Stimulated activated CD4-positive, alpha-beta T cell treated with anti-CD3 and anti-CD28 coated beads, Interleukin-12 subunit alpha, Interleukin-12 subunit beta, amount 100 ng/mL, for 48 hours (primary cell): ENCODE measurements around the gene ATAD3C.
"Not testable (repeated sequence)": the region's sequence is repeated elsewhere in the genome, so short reads cannot be mapped to it uniquely, and the experiment has no call there.

Source experiments
- DNase-seq, 3 donors: peaks; one replicate each; pipeline ENCODE4 v3.0.0-alpha.2; 2020; ENCODE audit warnings: low read depth in 2 of 3, low spot score in 1 of 3

ATAD3C gene

DNA sequence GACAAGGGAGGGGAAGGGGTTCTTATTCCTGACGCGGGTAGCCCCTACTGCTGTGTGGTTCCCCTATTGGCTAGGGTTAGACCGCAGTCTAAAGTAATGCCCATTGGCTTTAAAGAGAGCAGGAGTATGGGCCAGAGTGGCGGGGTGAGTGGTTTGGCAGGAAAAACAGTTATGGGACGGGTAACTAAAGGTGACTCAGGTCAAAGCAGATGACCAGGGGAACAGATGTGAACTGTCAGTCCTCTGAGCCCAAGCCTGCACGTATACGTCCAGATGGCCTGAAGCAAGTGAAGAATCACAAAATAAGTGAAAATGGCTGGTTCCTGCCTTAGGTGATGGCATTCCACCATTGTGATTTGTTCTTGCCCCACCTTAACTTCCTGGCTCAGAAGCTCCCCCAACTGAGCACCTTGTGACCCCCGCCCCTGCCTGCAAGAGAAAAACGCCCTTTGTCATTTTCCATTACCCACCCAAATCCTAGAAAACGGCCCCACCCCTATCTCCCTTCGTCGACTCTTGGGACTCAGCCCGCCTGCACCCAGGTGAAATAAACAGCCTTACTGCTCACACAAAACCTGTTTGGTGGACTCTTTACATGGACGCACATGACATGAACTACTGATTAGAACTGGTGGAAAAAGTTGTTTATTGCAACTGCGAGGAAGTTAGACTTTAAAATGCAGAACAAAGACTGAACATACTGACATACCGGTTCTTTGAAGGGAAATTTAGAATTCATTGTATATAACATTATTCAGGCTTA, 21.3 kb downstream of the ATAD3C start:
- no peak for DNase-seq

DNA sequence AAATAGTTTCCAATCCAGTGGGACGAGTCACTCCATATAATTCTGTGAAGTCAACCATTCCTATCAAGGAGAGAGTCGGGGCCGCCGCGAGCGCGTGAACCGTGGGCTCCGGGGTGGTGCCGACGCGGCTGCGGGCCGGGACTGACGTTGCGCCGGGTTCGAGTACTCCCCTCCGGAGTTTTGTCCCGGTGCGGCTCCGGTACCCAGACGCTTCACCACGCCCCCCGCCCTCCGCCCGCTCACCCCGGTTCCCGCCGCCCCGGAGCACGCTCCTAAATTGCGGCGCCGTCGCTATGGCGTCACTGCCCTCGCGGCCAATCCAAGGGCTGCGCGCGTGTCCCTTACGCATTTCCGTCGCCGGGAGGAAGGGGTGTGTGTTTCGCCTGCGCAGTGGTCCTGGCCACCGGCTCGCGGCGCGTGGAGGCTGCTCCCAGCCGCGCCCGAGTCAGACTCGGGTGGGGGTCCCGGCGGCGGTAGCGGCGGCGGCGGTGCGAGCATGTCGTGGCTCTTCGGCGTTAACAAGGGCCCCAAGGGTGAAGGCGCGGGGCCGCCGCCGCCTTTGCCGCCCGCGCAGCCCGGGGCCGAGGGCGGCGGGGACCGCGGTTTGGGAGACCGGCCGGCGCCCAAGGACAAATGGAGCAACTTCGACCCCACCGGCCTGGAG, 22.0 kb downstream of the ATAD3C start, which contains the start of gene ATAD3B:
Gene ATAD3B, plus strand, starts transcription at position 377 of the 664 bp plus-strand sequence. Its CDS starts 120 bp downstream, at position 497.
- DNase-seq, result peak; percentile 91 to 96 (median 91)

DNA sequence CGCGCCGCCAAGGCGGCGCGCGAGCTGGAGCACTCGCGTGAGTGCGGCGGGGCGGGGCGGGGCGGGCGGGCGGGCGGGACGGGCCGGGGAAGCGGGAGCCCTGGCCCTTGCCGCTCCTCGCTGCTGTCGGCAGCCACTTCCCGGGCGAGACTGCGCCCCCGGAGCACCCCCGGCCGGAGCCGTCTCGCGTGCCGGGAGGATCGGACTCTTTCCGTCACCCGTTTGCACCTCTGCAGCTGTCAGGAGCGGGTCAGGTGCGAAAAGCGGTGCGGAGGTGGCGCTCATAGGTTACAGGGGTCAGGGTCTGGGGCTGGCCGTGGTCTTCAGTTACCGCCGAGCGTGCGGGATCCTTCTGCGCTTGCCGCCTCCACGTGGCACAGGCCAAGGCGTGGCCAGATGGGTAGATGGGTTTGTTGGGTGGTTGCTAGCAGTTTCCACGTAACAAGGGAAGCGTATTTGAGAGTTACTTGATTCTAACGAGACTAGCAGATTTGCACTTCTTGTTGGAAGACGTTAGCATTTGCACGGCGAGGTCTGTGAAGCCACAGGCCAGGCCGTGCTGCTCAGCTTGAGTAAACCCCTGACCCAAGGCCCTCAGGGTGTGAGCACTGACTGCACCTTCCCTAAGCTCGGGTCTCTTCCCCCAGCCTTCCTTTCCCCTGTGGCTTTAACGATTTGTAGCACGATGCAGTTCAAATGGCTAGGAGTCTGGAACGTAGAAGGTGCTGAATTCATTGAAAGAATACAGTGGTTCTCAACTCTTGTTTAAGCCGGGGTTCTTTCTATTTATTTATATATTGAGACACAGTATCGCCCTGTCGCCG, 22.8 kb downstream of the ATAD3C start:
- not testable (repeated sequence) for DNase-seq

DNA sequence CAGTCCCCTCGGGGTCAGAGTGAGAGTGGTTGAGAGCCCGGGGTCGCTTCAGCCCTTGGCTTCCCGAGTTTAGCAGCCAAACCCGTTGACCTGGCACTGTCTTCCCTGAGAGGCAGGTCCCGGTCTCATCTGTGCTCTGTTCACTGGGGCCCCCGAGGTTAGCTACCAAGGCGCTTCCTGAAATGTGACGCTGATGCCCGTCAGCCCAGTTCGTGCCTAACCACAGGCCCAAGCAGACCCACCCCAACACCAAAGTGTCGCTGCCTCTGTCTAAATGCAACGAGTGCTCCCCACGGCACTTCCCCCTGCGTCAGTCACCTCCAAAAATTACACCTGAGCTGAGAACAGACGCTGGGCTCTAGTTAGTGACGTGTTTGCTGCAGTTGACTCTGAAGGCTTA, 26.5 kb downstream of the ATAD3C start:
- not testable (repeated sequence) for DNase-seq

DNA sequence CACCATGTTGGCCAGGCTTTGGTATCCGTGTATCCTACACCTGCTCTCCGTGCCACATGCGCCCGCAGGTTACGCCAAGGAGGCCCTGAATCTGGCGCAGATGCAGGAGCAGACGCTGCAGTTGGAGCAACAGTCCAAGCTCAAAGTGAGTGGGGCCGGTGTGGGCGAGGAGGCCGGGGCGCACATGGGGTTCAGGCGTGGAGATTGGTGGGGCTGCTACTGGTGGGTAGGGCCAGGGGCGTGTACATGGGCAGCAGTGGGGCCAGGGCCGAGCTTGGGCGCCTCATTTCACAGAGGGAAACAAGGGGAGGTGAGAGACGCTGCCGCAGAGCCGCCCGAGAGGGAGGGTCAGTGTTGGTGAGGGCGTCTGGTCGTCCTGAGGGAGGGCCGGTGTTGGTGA, 27.7 kb downstream of the ATAD3C start:
- no peak for DNase-seq

DNA sequence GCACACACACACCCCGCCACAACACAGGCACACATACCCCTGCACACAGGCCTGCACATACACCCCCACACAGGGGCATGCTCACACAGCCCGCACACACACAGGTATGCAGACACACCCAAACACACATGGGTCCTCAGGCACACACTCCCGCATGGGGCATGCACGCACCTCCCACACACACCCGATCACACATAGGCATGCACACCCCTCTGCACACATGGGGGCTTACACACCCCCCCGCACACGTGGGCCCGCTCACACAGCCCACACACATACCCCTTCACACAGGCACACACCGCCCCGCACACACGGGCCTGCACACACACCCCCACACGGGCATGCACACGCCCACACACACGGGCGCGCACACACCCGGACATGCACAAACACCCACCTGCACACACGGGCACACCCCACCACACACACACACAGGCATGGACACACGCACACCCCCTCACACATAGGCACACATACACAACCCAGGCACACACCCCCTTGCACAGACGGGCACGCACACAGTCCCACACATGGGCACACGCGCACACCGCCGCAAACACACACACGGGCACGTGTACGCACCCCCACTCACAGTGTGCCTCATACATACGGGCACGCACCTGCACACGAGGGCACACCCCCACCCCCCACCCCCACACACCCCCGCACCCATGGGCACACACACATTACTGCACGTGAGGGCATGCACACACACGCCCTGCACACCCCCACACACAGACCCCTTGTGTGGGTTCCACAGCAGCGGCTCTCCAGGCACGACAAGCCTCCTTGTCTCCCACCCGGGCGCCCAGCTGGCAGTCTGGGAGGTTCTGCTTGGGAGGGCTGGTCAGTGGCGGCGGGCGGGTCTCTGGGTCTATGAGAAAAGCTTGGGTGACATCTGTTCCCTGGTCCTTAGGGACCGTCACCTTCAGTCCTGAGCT, 30.3 kb downstream of the ATAD3C start:
- DNase-seq, result no peak

DNA sequence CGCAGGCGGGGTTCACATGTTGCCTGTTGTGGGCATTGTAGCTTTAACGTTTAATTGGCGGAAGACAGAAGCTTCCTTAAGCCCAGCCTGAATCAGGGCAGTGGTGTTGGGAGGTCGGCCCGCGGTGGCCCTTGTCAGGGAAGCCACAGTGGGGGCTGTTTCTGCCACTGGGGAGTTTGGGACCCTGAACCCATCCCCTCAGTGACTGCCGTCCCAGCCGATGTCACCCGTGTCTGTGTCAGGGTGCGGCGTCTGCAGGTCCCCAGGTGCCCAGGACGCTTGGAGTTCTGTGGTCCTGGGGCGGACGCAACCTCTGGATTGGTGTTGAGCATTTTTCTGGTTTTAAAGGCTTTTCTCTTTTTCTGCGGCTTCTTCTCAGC, 31.0 kb downstream of the ATAD3C start:
- DNase-seq, result not testable (repeated sequence)

DNA sequence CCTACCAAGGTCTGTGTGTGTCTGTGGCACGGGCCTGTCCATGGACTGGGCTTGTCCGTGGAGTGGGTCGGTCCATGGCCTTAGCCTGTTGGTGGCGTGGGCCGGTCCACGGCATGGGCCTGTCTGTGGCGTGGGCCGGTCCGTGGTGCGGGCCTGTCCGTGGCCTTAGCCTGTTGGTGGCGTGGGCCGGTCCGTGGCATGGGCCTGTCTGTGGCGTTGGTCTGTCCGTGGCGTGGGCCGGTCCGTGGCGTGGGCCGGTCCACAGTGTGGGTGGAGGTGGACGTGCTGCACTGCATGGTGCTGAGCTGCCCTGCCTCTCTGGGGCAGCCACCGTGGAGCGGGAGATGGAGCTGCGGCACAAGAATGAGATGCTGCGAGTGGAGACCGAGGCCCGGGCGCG, 32.3 kb downstream of the ATAD3C start:
- DNase-seq, result not testable (repeated sequence)

DNA sequence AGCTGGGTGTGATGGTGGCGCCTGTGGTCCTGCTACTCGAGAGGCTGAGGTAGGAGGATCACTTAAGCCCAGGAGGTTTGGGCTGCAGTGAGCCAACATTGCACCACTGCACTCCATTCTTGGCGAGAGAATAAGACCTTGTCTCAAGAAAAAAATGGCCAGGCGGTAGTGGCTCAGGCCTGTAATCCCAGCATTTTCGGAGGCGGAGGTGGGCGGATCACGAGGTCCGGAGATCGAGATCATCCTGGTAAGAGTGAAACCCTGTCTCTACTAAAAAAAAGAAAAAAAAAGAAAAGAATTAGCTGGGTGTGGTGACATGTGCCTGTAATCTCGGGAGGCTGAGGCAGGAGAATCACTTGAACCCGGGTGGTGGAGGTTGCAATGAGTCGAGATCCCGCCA, 33.4 kb downstream of the ATAD3C start:
- no peak for DNase-seq

DNA sequence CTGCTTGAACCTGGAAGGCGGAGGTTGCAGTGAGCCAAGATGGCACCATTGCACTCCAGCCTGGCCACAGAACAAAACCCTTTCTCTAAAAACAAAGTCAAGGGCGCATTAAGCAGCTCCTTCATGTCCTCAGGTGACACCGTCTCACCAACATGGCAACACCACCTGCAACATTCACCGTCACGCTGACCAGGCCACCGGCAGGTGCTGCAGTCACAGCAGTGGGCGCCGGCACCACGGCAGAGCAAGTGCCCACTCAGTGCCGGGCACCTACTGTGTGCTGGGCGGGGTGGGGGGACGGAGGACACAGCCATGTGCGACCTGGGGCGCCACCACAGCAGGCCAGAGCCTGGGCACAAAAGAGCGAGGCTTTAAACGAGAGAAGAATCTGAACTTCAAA, 34.2 kb downstream of the ATAD3C start:
- no peak for DNase-seq

DNA sequence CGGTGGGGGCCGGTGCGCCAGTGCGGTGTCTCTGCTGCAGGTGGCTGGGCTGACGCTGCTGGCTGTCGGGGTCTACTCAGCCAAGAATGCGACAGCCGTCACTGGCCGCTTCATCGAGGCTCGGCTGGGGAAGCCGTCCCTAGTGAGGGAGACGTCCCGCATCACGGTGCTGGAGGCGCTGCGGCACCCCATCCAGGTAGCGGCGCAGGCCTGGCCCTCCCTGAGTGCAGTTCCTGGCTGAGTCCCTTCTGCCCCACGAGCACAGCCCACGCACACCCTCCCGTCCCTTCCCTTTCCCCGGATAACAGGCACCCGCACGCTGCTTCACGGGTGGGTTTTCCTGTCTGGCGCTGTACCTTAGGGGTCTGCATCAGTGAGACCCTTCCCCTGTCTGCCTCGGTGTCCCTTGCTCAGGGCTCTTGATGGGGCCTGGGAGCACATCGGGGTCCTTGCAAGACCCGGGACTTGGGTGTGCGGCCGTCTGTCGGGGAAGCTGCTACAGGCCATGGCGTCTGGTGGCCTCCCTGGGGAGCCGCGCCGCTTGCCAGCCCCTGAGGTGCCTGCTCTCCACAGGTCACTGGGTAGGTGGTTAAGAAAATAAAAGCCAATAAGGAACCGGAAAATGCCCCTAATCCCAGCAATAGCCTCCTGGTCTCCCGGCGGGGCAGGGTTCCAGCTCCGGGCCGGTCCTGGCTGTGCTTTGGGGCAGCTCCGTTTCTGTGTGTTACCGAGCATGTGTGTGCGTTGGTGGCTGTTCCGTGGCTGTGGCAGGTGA, 35.7 kb downstream of the ATAD3C start:
- not testable (repeated sequence) for DNase-seq

DNA sequence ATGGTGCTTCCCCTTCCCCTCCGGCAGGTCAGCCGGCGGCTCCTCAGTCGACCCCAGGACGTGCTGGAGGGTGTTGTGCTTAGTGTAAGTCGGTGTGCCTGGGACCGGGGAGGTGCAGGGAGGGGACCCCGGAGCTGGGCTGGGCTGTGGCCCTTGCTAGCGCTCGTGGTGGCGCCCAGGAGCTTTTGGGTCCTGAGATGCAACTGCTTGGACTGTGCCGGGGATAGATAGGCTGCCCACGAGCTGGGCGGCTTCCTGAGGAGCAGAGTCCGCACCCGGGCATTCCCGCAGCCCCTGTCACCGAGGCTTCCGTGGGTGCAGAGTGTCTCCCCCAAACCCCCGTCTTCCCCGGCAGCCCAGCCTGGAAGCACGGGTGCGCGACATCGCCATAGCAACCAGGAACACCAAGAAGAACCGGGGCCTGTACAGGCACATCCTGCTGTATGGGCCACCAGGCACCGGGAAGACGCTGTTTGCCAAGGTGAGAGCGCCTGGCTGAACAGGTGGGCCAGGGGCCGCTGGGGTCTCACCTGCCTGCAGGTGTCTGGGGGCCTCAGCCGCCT, 36.3 kb downstream of the ATAD3C start:
- DNase-seq, result not testable (repeated sequence)

DNA sequence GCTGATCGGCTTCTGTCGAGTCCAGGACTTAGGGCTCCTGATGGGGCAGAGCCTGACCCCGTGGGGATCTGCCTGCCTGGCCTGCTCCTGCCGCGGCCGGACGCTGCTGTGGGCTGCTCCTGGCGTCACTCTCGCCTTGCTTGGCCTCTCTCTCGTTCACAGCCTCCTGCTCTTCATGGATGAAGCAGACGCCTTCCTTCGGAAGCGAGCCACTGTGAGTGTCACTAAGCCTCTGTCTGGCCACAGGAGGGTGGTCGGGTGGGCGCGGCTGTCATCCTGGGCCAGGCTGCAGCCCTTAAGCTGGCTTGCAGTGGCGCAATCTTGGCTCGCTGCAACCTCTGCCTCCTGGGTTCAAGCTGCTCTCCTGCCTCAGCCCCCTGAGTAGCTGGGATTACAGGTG, 38.2 kb downstream of the ATAD3C start:
- no peak for DNase-seq

DNA sequence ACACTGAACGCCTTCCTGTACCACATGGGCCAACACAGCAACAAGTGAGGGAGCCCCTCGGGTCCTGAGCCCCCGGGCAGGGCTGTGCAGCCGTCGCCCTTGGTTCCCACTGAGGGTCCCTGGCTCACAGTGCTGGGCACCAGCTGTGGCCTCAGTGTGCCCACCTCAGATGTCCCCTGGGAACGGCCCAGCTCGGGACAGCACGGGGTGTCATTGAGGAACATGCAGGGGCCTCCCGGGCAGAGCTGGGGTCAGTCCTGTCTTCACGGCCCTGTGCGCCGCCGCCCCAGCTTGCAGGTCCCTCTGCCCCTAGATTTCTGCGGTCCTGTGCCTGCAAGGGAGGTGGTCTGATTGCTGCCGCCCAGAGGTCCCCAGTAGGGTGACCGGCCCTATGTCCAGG, 39.7 kb downstream of the ATAD3C start:
- DNase-seq, result no peak

DNA sequence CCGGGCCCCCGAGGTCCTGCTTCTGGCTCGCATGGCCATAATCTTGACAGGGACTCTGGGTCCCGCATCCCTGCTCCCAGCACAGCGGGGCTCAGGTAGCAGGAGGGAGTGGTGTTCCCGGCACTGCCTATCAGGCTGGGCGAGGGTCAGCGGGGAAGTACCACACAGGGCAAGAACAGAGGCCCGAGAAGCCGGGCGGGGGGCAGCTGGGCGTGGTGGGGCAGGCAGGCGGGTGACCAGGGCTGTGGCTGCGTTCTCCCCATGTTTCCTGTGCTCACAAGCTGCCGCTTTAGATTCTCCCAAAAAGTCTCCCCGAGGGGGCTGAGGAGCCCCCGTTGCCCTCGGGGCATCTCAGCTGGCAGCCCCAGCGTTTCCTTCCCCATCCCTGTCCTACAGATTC, 40.4 kb downstream of the ATAD3C start:
- DNase-seq, result no peak

DNA sequence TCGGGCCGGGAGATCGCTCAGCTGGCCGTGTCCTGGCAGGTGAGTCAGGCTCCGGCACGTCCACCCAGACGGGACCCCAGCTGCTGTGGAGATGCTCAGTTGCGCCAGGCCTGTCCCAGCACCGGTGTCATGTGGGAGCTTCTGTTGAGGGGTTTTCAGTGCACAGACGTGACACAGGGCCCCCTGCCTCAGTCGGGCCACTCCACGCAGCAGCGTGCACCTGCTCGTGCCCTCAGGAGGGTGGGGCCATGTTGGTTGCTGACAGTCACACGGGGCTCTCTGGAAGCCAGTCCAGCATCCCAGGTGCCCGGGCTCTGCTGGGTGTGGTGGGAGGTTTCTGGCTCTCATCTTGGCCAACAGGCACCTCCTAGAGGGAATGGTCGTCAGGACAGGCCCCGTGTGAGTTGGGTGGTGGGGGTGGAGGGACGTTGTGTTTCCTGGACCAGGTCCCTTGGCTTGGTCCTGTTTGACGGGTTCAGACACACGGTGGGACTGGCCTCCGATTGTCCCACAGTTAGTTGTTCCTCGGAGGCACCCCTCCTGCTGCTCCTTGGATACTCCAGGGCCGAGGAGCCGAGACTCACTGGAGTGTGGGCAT, 41.2 kb downstream of the ATAD3C start:
- DNase-seq, result no peak

DNA sequence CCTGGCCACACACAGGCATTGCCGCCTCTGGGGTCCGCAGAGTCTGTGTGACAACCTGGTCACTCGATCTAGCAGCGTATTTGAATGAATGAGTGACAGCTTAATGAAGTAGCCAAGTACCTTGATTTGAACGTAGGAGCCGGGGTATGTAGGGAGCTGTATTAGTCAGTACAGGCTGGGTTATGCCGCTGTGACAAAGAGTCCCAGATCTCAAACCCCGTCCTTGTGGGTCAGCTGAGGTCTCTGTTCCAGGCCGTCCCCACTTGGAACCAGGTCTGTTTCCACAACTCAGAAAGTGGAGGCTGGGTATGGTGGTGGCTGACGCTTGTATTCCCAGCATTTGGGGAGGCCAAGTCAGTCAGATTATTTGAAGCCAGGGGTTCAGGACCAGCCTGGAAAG, 42.1 kb downstream of the ATAD3C start:
- no peak for DNase-seq

DNA sequence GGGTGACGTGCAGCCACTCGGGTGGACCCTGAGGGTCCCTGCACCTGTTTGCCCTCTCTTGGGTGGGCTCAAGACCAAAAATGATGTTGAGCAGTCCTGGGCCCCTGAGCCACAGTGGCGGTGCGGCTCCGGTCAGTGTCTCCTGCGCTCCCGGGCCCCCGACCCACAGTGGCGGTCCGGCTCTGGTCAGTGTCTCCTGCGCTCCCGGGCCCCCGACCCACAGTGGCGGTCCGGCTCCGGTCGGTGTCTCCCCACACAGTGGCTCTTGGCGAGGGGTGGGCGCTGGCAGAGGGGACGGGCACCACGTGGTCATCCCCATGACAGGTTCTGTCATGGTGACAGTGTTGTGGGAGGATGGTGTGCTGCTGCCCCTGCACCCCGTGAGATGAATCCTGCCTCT, 44.8 kb downstream of the ATAD3C start:
- DNase-seq, result not testable (repeated sequence)

DNA sequence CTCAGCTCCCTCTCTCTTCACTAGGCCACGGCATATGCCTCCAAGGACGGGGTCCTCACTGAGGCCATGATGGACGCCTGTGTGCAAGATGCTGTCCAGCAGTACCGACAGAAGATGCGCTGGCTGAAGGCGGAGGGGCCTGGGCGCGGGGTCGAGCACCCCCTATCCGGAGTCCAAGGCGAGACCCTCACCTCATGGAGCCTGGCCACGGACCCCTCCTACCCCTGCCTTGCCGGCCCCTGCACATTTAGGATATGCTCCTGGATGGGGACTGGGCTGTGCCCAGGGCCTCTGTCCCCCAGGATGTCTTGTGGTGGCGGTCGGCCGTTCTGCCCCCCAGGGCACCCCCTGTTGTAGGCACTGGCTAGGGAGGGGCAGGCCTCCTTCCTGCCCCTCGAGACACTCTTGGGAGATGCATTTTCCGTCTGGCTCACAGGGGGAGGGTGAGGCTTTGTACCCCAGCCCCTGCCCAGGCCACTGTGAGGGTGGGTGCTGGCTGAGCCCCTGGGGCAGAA, 46.0 kb downstream of the ATAD3C start:
- DNase-seq, result not testable (repeated sequence)
